HL-60 (cell line): Measurements from ENCODE around the gene IMPA2.

Experiments used
- POLR2AphosphoS5 ChIP-seq: IDR thresholded peaks from 2 replicates; pipeline ENCODE4 v1.6.1; 2012; ENCODE audit warnings: low read depth
- TF ChIP-seq, protein P1 (sequence below): IDR thresholded peaks from one replicate; pipeline ENCODE4 v1.5.1; 2011; ENCODE audit warnings: low read length, control low read depth, inconsistent platforms; ENCODE audit not compliant: insufficient read depth

DNA sequence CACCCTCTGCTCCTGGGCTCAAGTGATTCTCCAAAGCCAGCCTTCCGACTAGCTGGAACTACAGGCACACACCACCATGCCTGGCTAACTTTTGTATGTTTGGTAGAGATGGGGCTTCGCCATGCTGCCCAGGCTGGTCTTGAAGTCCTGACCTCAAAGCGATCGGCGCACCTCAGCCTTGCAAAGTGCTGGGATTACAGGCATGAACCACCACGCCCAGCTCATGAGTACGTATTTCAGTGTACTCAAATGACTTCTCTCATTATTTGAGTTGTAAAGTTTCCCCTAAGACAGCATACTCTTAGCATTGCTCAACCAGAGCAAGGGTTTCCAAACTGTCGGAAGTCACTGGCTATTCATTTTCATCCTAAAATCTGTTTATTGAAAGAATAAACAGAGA lies 40.3 kb downstream of the IMPA2 start:
- TF ChIP-seq, protein P1, sequence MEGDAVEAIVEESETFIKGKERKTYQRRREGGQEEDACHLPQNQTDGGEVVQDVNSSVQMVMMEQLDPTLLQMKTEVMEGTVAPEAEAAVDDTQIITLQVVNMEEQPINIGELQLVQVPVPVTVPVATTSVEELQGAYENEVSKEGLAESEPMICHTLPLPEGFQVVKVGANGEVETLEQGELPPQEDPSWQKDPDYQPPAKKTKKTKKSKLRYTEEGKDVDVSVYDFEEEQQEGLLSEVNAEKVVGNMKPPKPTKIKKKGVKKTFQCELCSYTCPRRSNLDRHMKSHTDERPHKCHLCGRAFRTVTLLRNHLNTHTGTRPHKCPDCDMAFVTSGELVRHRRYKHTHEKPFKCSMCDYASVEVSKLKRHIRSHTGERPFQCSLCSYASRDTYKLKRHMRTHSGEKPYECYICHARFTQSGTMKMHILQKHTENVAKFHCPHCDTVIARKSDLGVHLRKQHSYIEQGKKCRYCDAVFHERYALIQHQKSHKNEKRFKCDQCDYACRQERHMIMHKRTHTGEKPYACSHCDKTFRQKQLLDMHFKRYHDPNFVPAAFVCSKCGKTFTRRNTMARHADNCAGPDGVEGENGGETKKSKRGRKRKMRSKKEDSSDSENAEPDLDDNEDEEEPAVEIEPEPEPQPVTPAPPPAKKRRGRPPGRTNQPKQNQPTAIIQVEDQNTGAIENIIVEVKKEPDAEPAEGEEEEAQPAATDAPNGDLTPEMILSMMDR = no peak
- no peak for TF ChIP-seq POLR2AphosphoS5
